Astrocyte of the hippocampus (primary cell): ENCODE data around the gene U2AF1L4.
A peak's percentile ranks its signal among the peaks of the same experiment; 100 is the strongest.

ENCODE experiments used
- DNase-seq: peaks from one replicate; pipeline ENCODE4 v3.0.0; 2011; ENCODE audit warnings: low read depth, low spot score

The U2AF1L4 gene

GRCh38 chr19:35757231-35757748 is 12.1 kb upstream of the U2AF1L4 start:
- DNase-seq: peak; percentile 92

DNA sequence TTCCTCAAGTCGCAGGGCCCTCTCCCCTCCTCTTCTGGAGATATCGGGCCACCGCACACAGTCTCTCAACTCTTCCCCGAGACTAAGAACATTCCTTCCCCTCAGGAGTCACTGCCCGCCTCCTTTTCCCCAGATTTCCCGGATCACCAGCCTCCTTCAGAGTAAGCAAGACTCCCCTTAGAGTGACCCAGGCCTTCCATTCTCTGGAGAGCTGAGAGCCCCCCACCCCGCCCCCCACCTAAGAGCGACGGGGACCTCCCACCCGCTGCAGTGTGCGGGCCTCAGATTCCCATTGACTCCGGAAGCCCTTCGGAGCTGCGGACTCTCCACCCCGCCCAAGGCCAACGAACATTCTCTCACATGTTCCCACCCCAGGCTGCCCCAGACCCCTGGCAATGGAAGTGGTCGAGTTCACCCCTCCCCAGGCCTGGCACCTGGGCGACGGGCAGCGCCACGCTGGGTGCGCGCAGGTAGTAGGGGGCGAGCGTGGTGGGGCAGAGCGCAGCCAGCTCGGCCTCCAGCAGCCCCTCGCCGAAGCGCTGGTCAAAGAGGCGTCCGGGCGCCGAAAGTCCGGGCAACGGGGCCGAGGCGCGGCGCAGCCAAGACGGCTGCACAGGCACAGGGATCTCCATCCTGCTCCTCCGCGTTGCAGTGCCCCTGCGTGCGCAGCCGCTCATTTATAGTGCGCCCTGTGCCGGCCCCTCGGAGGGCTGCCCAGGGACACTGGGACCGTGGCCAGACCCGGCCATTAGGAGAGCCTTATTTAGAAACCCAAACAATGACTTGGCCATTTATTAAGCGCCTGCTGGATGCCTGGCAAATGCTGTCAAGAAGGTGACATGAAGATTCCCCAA is 11.4 kb upstream of the U2AF1L4 start, which contains the start of gene HSPB6:
HSPB6 (minus strand) TSS at position 653 of the 854 bp plus-strand sequence; CDS start at position 632, 21 bp downstream.
- DNase-seq: peak; percentile 81

DNA sequence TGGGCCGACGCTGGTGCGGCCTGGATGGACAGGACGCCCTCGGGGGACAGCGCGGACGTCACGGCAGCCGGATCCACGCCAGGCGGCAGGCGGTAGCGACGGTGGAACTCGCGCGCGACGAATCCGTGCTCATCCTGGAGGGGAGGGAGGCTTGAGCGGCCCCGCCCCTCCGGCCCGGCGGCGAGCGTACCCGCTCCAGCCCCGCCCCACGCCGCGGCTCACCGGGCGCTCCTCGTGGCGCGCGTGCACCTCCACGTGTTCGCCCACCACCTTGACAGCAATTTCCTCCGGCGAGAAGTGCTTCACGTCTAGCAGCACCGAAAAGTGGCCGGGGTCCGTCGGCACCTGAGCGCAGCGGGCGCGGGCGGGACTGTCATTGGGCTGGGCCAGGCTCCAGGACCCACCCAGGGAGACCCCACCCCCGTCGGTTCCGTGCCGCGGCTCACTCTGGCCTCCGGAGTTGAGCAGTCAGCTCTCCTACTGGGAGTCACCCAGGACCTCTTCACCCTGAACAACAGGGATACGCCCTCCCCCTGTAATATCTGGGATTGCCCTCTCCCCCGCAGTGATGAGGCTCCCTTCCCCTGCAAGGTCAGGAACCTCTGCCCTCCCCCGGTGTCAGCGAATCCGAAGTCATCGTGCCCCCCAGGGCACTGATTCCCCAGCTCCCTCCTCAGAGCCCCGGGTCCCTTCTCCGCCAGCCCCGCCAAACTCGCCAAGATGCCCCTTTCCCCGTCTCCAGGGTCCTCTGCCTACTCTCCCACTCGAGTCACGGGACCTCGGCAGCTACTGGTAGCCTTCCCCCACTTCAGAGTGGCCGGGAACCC is 10.5 kb upstream of the U2AF1L4 start:
- DNase-seq: peak; percentile 30

GRCh38 chr19:35755131-35755549 is 9.9 kb upstream of the U2AF1L4 start:
- no peak for DNase-seq

DNA sequence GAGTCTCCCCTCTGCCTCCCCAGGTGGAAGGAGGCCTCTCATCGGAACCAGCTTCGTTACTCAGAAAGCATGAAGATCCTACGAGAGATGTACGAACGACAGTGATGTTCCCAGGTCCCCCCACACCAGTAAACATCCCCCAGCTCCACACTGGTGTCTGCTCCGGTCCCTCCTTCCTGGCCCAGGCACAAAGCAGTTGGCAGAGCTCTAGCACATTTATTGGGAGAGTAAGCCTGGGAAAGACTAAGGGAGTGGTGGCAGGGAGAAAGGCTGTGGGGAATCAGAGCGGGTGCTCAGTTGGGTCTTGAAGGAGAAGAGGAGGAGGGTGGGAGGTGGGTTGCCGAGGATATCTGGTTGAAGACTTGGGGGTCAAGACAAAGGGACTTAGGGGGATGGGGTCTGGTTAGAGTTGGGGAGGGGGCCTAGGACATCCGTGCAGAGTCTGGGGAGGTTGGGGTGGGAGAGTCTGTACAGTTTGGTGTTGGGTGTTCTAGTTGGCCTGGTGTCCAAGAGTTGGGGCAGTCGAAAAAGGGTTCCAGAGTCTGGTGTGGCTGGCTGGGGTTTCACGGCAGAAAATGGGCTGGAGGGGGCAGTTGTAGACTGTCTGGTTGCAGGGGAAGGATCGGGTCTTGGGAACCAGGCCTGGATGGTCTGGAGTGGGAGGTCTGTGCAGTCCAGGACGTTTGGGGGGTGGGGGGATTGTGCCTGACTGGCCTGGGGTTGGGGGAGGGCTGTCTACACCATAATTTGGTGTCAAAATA is 9.3 kb upstream of the U2AF1L4 start:
- DNase-seq: no peak

GRCh38 chr19:35753634-35754369 is 8.6 kb upstream of the U2AF1L4 start:
- no peak for DNase-seq

DNA sequence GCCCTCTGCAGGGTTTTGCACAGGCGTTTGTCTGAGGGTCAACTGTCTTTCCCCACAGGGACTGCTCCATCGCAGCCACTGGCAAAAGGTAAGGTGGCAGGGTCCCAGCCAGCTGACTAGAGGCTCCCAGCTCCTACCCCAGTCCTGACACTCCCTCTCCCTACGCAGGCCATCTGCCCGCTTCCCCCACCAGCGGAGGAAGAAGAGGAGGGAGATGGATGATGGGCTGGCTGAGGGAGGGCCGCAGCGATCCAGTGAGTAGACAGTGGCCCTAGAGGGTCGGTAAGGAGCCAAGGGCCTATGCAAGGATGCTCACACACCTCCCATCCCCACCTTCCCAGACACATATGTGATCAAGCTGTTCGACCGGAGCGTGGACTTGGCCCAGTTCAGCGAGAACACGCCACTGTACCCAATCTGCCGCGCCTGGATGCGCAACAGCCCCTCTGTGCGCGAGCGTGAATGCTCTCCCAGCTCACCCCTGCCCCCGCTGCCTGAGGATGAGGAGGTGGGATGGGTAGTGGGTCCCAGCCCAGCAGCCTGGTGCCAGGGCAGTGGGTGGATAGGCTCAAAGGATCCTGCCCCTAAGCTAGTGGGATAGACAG is 7.6 kb upstream of the U2AF1L4 start:
- no peak for DNase-seq

DNA sequence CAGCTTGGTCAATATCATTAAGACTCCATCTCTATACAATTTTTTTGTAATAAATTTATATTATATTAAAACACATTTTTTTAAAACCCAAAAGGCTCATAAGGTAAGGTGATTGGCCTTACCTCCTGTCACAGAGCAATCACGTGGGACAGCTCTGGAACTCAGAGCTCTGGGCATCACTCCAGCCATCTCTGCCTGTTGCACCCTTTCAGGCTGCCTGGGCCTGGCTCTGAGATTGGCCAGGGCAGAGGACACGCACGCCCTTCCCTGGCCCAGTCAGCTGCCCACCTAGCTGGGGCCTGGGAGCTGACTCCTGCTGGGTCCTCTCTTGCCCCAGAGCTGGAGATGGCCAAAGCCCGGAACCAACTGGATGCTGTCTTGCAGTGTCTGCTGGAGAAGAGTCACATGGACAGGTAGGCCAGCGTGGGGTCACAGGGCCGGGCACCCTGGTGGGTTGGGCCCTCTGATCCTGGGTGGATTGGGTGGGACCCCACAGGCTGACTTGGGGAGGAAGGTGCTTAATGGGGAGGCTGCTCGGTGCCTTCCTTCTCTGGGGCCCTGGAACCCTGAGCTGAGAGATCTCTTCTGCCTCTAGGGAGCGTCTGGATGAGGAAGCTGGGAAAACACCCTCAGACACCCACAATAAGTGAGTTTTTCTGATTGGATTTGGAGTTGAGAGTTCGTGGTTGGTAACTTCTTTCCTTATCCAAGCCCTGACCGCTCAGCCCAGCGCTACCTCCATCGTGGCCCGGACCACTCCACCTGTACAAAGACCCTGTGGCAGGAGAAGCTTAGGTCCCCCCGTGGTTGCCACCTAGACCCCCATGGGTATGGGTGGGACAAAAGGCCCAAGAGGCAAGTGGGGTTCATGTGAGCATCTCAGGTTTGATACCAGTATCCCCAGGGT is 6.9 kb upstream of the U2AF1L4 start:
- no peak for DNase-seq

GRCh38 chr19:35750167-35750566 is 4.9 kb upstream of the U2AF1L4 start:
- DNase-seq: no peak

- DNase-seq: peak; percentile 100
Observed at GRCh38 chr19:35748106-35749020, 3.1 kb upstream of the U2AF1L4 start, which contains the start of gene LIN37. Gene LIN37, plus strand, starts transcription at chr19:35748576. Its CDS starts 149 bp downstream, at chr19:35748725.

DNA sequence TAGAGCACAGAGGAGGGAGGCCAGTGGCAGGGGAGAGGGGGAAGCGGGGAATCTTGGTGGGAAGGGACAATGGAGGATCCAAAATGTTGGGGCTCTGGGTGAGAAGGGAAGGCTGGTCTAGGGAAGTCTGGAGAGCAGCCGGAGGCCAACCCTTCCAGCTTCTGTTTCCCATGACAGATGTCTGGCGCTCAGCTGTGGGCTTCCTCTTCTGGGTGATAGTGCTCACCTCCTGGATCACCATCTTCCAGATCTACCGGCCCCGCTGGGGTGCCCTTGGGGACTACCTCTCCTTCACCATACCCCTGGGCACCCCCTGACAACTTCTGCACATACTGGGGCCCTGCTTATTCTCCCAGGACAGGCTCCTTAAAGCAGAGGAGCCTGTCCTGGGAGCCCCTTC is 1.3 kb upstream of the U2AF1L4 start:
- no peak for DNase-seq

- no peak for DNase-seq
Observed at GRCh38 chr19:35746087-35746462, 857 bp upstream of the U2AF1L4 start.

GRCh38 chr19:35744430-35745327 is 539 bp downstream of the U2AF1L4 start:
- DNase-seq: peak; percentile 98

GRCh38 chr19:35743640-35744429 is 1.4 kb downstream of the U2AF1L4 start:
- DNase-seq: no peak

DNA sequence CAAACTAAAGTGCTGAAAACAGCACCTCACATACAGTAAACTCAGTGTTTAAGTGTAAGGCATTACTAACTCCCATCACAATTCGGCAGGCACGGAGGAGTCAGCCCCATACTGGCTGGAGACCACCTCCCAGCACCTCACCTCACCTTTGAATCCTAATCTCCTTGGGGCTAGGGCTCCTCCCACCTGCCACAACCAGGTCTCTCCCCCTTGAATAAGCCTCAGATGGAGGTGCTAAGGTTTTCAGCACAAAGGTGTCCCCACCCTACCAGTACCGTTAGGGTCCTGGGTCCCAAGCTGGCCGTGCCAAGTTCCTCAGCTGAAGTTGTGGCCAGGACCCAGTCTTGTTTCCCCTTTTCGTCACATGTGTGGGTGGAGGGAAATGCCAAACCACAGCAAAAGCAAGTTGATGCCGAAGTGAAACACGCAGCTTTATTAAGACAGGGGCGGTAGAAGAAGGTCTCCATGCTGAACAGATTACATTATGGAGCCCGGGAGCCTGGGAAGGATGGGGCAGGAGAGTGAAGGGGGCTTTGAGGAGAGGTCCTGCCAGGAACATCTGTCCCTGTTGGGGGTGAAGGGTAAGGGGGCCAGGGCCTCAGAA is 3.0 kb downstream of the U2AF1L4 start, which contains the start of gene IGFLR1:
IGFLR1 (minus strand) TSS at position 332 of the 604 bp plus-strand sequence. CDS start 1,272 bp downstream, outside the sequence.
- DNase-seq: no peak

- no peak for DNase-seq
Observed at GRCh38 chr19:35741203-35741515, 4.1 kb downstream of the U2AF1L4 start.
